LNCAP (cell line): ENCODE measurements around the gene SMG5.

ENCODE experiments used
- CTCF ChIP-seq: fragments of 450-650 bp; IDR thresholded peaks from 2 replicates; pipeline ENCODE4 v1.5.1; 2017; ENCODE audit warnings: mild to moderate bottlenecking

SMG5 gene

GRCh38 chr1:156200044-156200443 lies 82.6 kb downstream of the SMG5 start:
- TF ChIP-seq CTCF, result no peak
